Pancreas (tissue), 10 donors: ENCODE measurements around the gene PTGER3. TPM values are rescaled to one million over a fixed set of nuclear protein-coding genes. Genes with fewer than 3 reads are reported as not detected.

ENCODE experiments used
- ATAC-seq, 4 donors: fragments of 200-7000 bp; cut with Tn5 transposase; one replicate each; pipeline versions ENCODE4 v1.8.0 to v1.9.1; 2020; ENCODE audit warnings: mild to moderate bottlenecking in 4 of 4, moderate library complexity in 4 of 4
- DNase-seq, 6 donors: peaks; one replicate each; pipeline ENCODE4 v3.0.0-alpha.2; 2020
- FAIRE-seq: peaks from 2 replicates; lab custom pipeline; 2012; peaks lifted over from hg19 to GRCh38; lab: Jason Lieb, UNC
- H3K27ac ChIP-seq, 4 donors: fragments of 200-600 bp; sonication (generic); 1 replicate in 3 of 4; 2 replicates in 1 of 4; pipeline versions ENCODE4 v1.5.0 to v1.8.0; 2020
- H3K27me3 ChIP-seq, 4 donors: fragments of 200-600 bp; one replicate each; pipeline ENCODE4 v1.8.0; 2021
- H3K36me3 ChIP-seq, 3 donors: fragments of 200-600 bp; sonication (generic) in 1 of 3; one replicate each; pipeline versions ENCODE4 v1.5.0 to v1.8.0; 2020 to 2021
- H3K4me1 ChIP-seq, 3 donors: fragments of 200-600 bp; one replicate each; pipeline ENCODE4 v1.8.0; 2021
- H3K4me3 ChIP-seq, 4 donors: fragments of 200-600 bp; sonication (generic) in 2 of 4; one replicate each; pipeline versions ENCODE4 v1.5.0 to v1.8.0; 2020 to 2021
- H3K9me3 ChIP-seq, 4 donors: fragments of 200-600 bp; one replicate each; pipeline ENCODE4 v1.8.0; 2021
- CTCF ChIP-seq, 4 donors: fragments of 200-600 bp; sonication (generic) in 3 of 4; IDR thresholded peaks; one replicate each; pipeline versions ENCODE4 v1.5.0 to v1.8.0; 2021; ENCODE audit warnings: antibody characterized with exemption in 4 of 4
- WGBS, 2 donors: extraction: QIAGEN DNeasy Blood & Tissue Kit; methylation state at CpG; one replicate each; pipeline ENCODE4 v1.1.7; 2013; 5-methylcytosine and 5-hydroxymethylcytosine counted together
- intact Hi-C, 3 donors: fragments of 100-400 bp; cut with DNase I; formaldehyde crosslinking; loops; one replicate each; pipeline versions ENCODE4 v1.11.1 to v1.14.2; 2022
- polyA plus RNA-seq, 2 donors: library from polyadenylated mRNA; stranded (reverse); fragments of 200-250 nt; gene quantifications; one replicate each; pipeline ENCODE4 v1.2.3, GENCODE V29; 2013
- total RNA-seq, 6 donors: library from RNA; stranded (reverse); fragmentation: NEBNext Ultra II Directional in 4 of 6; extraction: Animal tissue kit (Norgen Biotek cat#: 25700) in 4 of 6; gene quantifications; one replicate each; pipeline versions ENCODE4 v1.2.1 to v1.2.4, GENCODE V29; 2021 to 2023
- donor health status: healthy with polysubstance abuse.
- donor health status: DM: no; HTN: no; CAD: no; lungs with moderate emphysema.
- donor health status: DM: no; HTN: no; CAD: no.
- donor health status: control.
- donor health status: control.
- donor health status: Bipolar disorder and iron deficiency.
- donor health status: DM: yes; HTN: yes; CAD: no.
- donor health status: DM: no; HTN: no; CAD: no.
- donor health status: DM: no; HTN: no; CAD: no.
- donor health status: DM: yes; HTN: yes; CAD: no.

The PTGER3 gene
- total and polyA plus RNA-seq, 8 donors = 3.2 to 7.7 (median 6.0) TPM

- H3K4me3 ChIP-seq = no peak overlapping the region
- H3K27ac ChIP-seq = no peak overlapping the region
- no peak for TF ChIP-seq CTCF (IDR thresholded peaks at IDR 0.05)
- WGBS, 2 donors = 89 to 91% methylated on average over 7 of the region's 7 CpGs
- H3K36me3 ChIP-seq = no peaks in the 10 kb centered on the region
- no peaks in the 10 kb centered on the region for H3K4me1 ChIP-seq
- FAIRE-seq = no peak
- no peaks in the 10 kb centered on the region for H3K27me3 ChIP-seq
- intact Hi-C loops = no loop called here
- no peak for DNase-seq
- no peak for ATAC-seq
- H3K9me3 ChIP-seq = no peaks in the 10 kb centered on the region
Observed at GRCh38 chr1:71027991-71028390, 19.6 kb downstream of the PTGER3 start.

GRCh38 chr1:71026093-71026492 is 21.5 kb downstream of the PTGER3 start:
- Histone ChIP-seq H3K27me3 (no peaks in the 10 kb centered on the region), H3K4me3 (no peak overlapping the region), H3K9me3 (no peaks in the 10 kb centered on the region), H3K36me3 (no peaks in the 10 kb centered on the region), H3K27ac (no peak overlapping the region), H3K4me1 (no peaks in the 10 kb centered on the region)
- ATAC-seq = no peak
- intact Hi-C loops = no loop called here
- no peak for FAIRE-seq
- no peak for TF ChIP-seq CTCF (IDR thresholded peaks at IDR 0.05)
- DNase-seq = no peak
- WGBS, 2 donors = 87 to 93% methylated on average over 4 of the region's 4 CpGs

GRCh38 chr1:71023515-71023914 is 24.1 kb downstream of the PTGER3 start:
- intact Hi-C loops = no loop called here
- no peak for TF ChIP-seq CTCF (IDR thresholded peaks at IDR 0.05)
- Histone ChIP-seq H3K36me3 (no peaks in the 10 kb centered on the region), H3K9me3 (no peaks in the 10 kb centered on the region), H3K27me3 (no peaks in the 10 kb centered on the region), H3K4me3 (no peak overlapping the region), H3K27ac (no peak overlapping the region), H3K4me1 (no peaks in the 10 kb centered on the region)
- WGBS, 2 donors = 82 to 90% methylated on average over 4 of the region's 4 CpGs
- FAIRE-seq (no peak), ATAC-seq (no peak), DNase-seq (no peak)

- intact Hi-C loops = no loop called here
- ATAC-seq (no peak), FAIRE-seq (no peak)
Observed at GRCh38 chr1:71019233-71019969, 28.2 kb downstream of the PTGER3 start.

More at GRCh38 chr1:71019233-71019969, 28.2 kb downstream of the PTGER3 start:
- no peaks in the 10 kb centered on the region for H3K4me1 ChIP-seq
- H3K36me3 ChIP-seq = no peaks in the 10 kb centered on the region
- H3K27me3 ChIP-seq = no peaks in the 10 kb centered on the region
- TF ChIP-seq CTCF (IDR thresholded peaks at IDR 0.05) = no peak
- H3K27ac ChIP-seq = no peak overlapping the region
- H3K9me3 ChIP-seq = no peaks in the 10 kb centered on the region
- WGBS, 2 donors = 57 to 62% methylated on average over 7 of the region's 7 CpGs
- H3K4me3 ChIP-seq = no peak overlapping the region
- DNase-seq = no peak
